ENCODE data around the gene SLC9A9.
"Not testable (repeated sequence)": the region's sequence is repeated elsewhere in the genome, so short reads cannot be mapped to it uniquely, and the experiment has no call there.

Gene SLC9A9

GRCh38 chr3:143755978-143756377, 92.3 kb downstream of the SLC9A9 start:
- DNase-seq (ENCODE audit: low read depth) = no peak

GRCh38 chr3:143754090-143754489, 94.2 kb downstream of the SLC9A9 start:
- no peak for DNase-seq (ENCODE audit: low read depth)

GRCh38 chr3:143753456-143753855, 94.8 kb downstream of the SLC9A9 start:
- no peak for DNase-seq (ENCODE audit: low read depth)

GRCh38 chr3:143753006-143753405, 95.3 kb downstream of the SLC9A9 start:
- DNase-seq (ENCODE audit: low read depth) = no peak

- DNase-seq (ENCODE audit: low read depth) = no peak
These were observed 96.6 kb downstream of the SLC9A9 start for GRCh38 chr3:143751643-143752178.

GRCh38 chr3:143750841-143751240, 97.4 kb downstream of the SLC9A9 start:
- no peak for DNase-seq (ENCODE audit: low read depth)

- DNase-seq (ENCODE audit: low read depth) = no peak
These were observed 98.3 kb downstream of the SLC9A9 start for GRCh38 chr3:143749926-143750325.

GRCh38 chr3:143737065-143737464, 111.2 kb downstream of the SLC9A9 start:
- no peak for DNase-seq (ENCODE audit: low read depth)

GRCh38 chr3:143736205-143736997, 111.9 kb downstream of the SLC9A9 start:
- DNase-seq (ENCODE audit: low read depth) = no peak

- no peak for DNase-seq (ENCODE audit: low read depth)
These were observed 116.5 kb downstream of the SLC9A9 start for GRCh38 chr3:143731776-143732175.

- DNase-seq (ENCODE audit: low read depth) = no peak
These were observed 116.9 kb downstream of the SLC9A9 start for GRCh38 chr3:143731320-143731719.

- DNase-seq (ENCODE audit: low read depth) = no peak
These were observed 120.9 kb downstream of the SLC9A9 start for GRCh38 chr3:143727391-143727790.

GRCh38 chr3:143726727-143727126, 121.5 kb downstream of the SLC9A9 start:
- no peak for DNase-seq (ENCODE audit: low read depth)

- DNase-seq (ENCODE audit: low read depth) = no peak
These were observed 127.9 kb downstream of the SLC9A9 start for GRCh38 chr3:143720381-143720780.

GRCh38 chr3:143718463-143718862, 129.8 kb downstream of the SLC9A9 start:
- DNase-seq (ENCODE audit: low read depth) = no peak

GRCh38 chr3:143716731-143717130, 131.5 kb downstream of the SLC9A9 start:
- DNase-seq (ENCODE audit: low read depth) = no peak

GRCh38 chr3:143712522-143712921, 135.7 kb downstream of the SLC9A9 start:
- no peak for DNase-seq (ENCODE audit: low read depth)

GRCh38 chr3:143707848-143708247, 140.4 kb downstream of the SLC9A9 start:
- no peak for DNase-seq (ENCODE audit: low read depth)

GRCh38 chr3:143700431-143700975, 147.8 kb downstream of the SLC9A9 start:
- DNase-seq (ENCODE audit: low read depth) = no peak

- no peak for DNase-seq (ENCODE audit: low read depth)
These were observed 148.8 kb downstream of the SLC9A9 start for GRCh38 chr3:143699424-143699823.

GRCh38 chr3:143698682-143699303, 149.5 kb downstream of the SLC9A9 start:
- DNase-seq (ENCODE audit: low read depth) = no peak

GRCh38 chr3:143697975-143698374, 150.3 kb downstream of the SLC9A9 start:
- no peak for DNase-seq (ENCODE audit: low read depth)

- not testable (repeated sequence) for DNase-seq (ENCODE audit: low read depth)
These were observed 152.9 kb downstream of the SLC9A9 start for GRCh38 chr3:143695333-143695732.

Data from T follicular helper cell (primary cell).